ENCODE measurements around the gene SIGLEC1.

Gene SIGLEC1

GRCh38 chr20:3678856-3679720, 33.3 kb downstream of the SIGLEC1 start:
- DNase-seq (ENCODE audit: low read depth): no peak

GRCh38 chr20:3678198-3678597, 34.2 kb downstream of the SIGLEC1 start:
- DNase-seq (ENCODE audit: low read depth): no peak

DNA sequence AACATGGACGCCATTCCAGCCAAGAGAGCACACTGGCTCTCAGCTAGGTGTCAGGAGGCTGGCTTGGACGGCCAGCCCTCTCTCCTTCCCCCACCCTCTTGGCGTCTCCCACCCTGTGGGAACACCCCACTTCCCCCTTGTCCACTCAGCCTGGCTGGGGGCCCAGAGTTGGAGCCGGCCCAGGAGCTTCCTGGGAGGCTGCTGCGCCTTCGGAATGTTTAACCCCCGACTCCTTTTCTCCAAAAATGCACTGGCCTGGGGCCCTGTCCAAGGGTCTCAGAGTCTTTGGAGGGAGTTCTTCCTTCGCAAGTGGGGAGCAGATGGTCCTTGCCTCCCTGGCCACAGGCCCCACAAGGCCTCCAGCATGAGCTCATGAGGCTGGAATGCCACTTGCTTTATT, 34.7 kb downstream of the SIGLEC1 start:
- no peak for DNase-seq (ENCODE audit: low read depth)

DNA sequence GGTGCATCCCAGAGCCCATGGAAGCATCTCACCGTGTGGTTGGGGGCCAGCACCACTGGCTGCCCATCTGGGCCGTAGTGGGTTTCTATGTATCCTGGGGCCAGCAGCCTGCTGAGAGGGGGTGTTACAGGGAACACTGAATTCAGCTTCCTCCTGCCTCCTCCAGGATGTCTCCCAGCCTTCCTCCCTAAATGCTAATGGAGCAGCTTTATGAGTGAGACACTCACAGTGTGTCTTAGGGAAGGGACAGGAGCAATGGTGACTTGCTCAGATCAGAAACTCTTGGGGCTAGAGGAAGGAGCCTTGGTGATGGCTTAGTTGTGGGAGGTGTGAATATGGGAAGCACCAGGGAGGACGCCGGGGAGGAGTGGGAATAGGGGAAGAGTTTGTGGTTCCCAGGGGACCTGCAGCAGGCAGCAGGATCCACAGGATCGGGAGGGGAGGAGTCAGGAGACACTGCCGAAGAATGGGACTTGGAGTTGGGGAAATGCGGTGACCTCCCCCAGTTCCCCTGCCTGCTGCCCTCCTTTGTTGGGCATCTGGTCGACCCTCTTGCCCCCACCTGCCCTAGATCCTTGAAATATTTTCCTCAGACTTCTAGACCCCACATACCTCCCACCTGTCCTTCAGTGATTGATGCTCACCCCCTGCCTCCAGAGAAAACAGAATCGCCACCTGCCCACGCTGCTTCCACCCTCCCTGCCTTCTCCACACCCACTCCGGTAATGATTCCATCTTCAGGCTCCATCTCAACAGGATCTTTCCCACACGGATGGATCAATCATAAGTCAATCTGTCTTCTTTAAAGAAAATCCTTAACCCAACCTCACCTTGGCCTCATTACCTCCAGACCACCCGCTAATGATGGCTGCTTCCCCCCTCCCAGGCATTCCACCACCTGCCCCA, 37.2 kb downstream of the SIGLEC1 start:
- no peak for DNase-seq (ENCODE audit: low read depth)

DNA sequence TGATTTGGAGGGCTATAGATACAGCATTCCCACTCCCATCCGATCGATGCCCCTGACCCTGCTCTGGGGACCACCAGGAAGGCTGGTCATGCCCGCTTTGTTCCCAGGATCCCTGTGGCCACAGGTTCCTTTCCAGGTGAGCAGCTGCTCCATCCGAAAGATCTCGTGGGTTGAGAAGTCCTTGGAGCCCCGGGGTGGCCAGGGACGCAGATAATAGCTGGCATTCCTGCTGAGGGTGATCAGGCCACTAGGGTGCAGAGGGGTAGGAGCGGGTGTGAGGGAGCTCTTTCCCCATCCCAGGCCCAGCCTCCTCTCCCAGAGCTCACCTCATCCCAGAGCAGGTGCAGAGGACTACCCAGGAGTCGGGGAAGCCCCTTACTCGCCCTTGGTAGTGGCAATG, 38.0 kb downstream of the SIGLEC1 start:
- DNase-seq (ENCODE audit: low read depth): no peak

GRCh38 chr20:3673221-3674070, 39.0 kb downstream of the SIGLEC1 start:
- no peak for DNase-seq (ENCODE audit: low read depth)

- DNase-seq (ENCODE audit: low read depth): no peak
These were observed 39.7 kb downstream of the SIGLEC1 start for GRCh38 chr20:3672547-3673171.

- DNase-seq (ENCODE audit: low read depth): no peak
These were observed 40.3 kb downstream of the SIGLEC1 start for GRCh38 chr20:3671986-3672546.

DNA sequence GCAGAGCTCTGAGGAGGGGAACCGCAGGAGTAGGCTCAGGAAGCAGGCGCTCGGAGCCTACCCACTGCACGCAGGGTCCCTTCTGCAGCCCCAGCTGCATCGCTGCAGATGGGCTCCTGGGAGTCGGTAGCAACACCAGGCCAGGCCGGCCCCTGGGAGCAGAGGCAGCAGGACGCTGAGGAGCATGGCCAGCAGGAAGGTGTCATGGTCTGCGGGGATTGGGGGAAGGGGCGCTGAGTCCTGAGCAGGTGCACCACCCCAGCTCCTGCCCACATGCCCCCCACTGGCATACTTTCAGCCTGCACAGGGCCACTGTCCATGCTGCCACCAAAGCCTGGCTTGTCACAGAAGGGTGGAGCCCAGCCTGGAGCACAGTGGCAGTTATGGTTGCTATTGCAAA, 41.5 kb downstream of the SIGLEC1 start:
- DNase-seq (ENCODE audit: low read depth): no peak

- DNase-seq (ENCODE audit: low read depth): no peak
These were observed 41.9 kb downstream of the SIGLEC1 start for GRCh38 chr20:3670511-3670910.

DNA sequence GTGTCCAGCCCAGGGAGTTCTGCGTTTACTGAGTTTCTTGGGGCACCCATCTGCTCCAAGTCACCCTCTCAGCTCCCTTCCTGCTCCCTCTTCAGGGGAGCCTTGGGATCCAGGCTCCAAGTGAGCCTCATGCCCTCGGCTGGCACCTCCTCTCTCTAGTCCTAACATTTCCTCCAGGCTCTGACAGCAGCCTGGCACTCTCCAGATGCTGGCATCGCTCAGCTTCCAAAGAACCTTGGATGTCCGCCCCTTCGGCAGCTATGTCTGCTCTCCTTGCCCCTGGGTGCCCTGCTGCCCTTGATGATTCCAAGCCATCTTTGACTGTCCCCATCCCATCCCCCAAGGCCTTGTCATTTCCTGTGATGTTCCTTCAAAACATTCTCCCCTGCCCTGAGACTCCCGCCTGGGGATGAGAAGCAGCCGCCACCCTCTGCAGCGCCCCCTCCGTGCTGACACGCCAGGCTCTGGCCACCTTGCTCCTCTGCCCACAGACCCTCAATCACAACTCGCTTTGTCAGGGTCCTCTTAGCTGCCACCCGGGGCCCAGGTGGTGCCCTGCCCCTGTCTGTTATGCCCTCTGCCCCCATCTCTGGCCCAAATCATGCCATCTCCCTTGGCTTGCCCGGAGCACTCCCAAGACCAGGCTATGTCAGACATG, 42.6 kb downstream of the SIGLEC1 start:
- DNase-seq (ENCODE audit: low read depth): no peak

DNA sequence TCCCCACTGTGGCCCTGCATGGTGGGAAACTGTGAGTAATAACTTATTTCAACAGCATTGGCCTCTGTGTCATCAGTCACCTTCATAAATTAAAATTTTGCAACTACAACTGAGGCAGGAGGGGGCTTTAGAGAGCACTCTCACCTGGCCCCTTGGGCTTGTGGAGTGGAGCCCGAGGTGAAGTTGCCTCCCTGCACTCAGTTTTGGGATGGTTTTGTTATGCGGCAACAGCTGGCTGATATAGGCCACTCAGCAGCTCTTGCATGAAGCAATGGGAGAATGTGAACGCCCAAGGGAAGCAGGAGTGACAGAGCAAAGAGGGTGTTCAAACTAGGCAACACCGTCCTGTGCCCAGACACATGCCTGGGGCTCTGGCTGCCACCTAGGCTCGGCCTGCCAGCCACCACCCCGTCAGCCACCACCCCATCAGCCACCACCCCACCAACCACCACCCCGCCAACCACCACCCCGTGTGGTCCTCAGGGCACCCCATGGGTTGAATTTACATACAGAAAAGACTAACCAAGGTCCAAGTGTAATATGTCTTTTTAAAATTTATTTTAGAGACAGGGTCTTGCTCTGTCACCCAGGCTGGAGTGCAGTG, 44.9 kb downstream of the SIGLEC1 start:
- no peak for DNase-seq (ENCODE audit: low read depth)

DNA sequence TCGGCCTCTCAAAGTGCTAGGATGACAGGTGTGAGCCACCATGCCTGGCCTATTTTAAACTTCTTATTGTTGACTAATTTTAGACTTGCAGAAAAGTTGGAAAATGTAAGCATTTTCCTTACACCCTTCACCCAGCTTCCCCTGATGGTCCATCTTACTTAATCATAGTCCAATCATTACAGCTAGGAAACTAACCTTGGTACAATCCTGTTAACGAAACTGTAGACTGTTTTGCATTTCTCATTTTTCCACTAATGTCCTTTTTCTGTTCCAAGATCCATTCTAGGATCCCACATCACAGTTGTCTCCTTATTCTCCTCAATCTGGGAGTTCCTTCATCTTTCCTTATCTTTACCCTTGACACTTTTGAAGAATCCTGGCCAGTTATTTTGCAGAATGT, 48.5 kb downstream of the SIGLEC1 start:
- DNase-seq (ENCODE audit: low read depth): no peak

GRCh38 chr20:3663031-3663701, 49.2 kb downstream of the SIGLEC1 start, which contains the start of gene GFRA4:
TSS of gene GFRA4 (minus strand) at chr20:3663399. CDS start at chr20:3663399, 0 bp downstream.
- DNase-seq (ENCODE audit: low read depth): no peak
